ENCODE data around the gene CAB39L. TPM values are rescaled to one million over a fixed set of nuclear protein-coding genes. Genes with fewer than 3 reads are reported as not detected.

CAB39L gene
- total and polyA plus RNA-seq, 2 donors (not counting 3 experiments of a cell fraction or from before 2014, with no cell fraction given) = 3.1 to 7.2 TPM

GRCh38 chr13:49311816-49312215, 132.0 kb downstream of the CAB39L start:
- Histone ChIP-seq H3K9ac (replicated peaks; ENCODE audit: extremely low read depth, insufficient read depth, low read length) (no peak overlapping the region), H2AFZ (ENCODE audit: low read depth, low read length) (no peak overlapping the region), H3K4me2 (ENCODE audit: insufficient read depth, low read length) (no peak overlapping the region), H3K36me3 (ENCODE audit: control insufficient read depth in 2 of 2, extremely low read depth in 1 of 2, insufficient read depth in 2 of 2, low read length in 2 of 2) (no peaks in the 10 kb centered on the region), H3K4me1 (ENCODE audit: control insufficient read depth, extremely low read depth, insufficient read depth, low read length) (peaks cover 19% of the 10 kb centered on the region), H4K20me1 (replicated peaks; ENCODE audit: control insufficient read depth, extremely low read depth, insufficient read depth, low read length) (no peaks in the 10 kb centered on the region), H3K4me3 (replicated peaks in 1 of 3; ENCODE audit: insufficient read depth in 1 of 3, low read depth in 1 of 3, low read length in 3 of 3) (no peak overlapping the region), H3K9me3 (replicated peaks; ENCODE audit: control insufficient read depth, insufficient read depth, low read length) (no peaks in the 10 kb centered on the region), H3K9me1 (replicated peaks; ENCODE audit: control insufficient read depth, extremely low read depth, insufficient read depth, low read length) (no peaks in the 10 kb centered on the region), H3K27ac (ENCODE audit: insufficient read depth, low read depth, low read length) (no peak overlapping the region), H3K27me3 (ENCODE audit: control insufficient read depth in 2 of 2, insufficient read depth in 2 of 2, low read length in 2 of 2) (no peaks in the 10 kb centered on the region), H3K79me2 (ENCODE audit: control insufficient read depth, insufficient read depth, low read length) (no peaks in the 10 kb centered on the region)
- DNase-seq (ENCODE audit: low read depth, low spot score) (no peak), FAIRE-seq (no peak)
- POLR2A ChIA-PET = no interaction called here
- dilution Hi-C loops (cut with MboI; ENCODE audit: extremely low pct_ligation_motif_present, low sequenced_read_pairs) = no loop called here
- CTCF ChIA-PET = interaction anchor here (1.1 kb wide), 1 partner anchor 11 kb away, joined by 3 read pairs; no protein-coding TSS in a partner anchor
- intact Hi-C loops (cut with micrococcal nuclease) = loop anchor here (5.0 kb wide), 1 partner anchor 185 kb away; the partner anchor contains the start of gene PHF11
- TF ChIP-seq EZH2 (IDR thresholded peaks at IDR 0.05; ENCODE audit: borderline replicate concordance, low read depth, low read length, severe bottlenecking) = no peak
- no peak for TF ChIP-seq GATA2 (IDR thresholded peaks at IDR 0.05; ENCODE audit: insufficient read depth, insufficient read length, low read depth, low read length)
- TF ChIP-seq FOS (IDR thresholded peaks at IDR 0.05; ENCODE audit: borderline replicate concordance, insufficient read depth, low read length) = no peak
- no peak for TF ChIP-seq MYC (IDR thresholded peaks at IDR 0.05; ENCODE audit: low read depth, low read length)
- no peak for TF ChIP-seq CTCF (IDR thresholded peaks at IDR 0.05; ENCODE audit: extremely low read depth in 1 of 2, insufficient read depth in 1 of 2, low read depth in 1 of 2, low read length in 2 of 2)
- no peak for TF ChIP-seq JUN (IDR thresholded peaks at IDR 0.05; ENCODE audit: borderline replicate concordance, insufficient read depth, insufficient read length, low read depth)
- no TSS peak for BruUV-seq (replicated peaks)

Measured in endothelial cell of umbilical vein (primary cell).